GM12878 (cell line): ENCODE measurements around the gene MLLT3. TPM values are rescaled to one million over a fixed set of nuclear protein-coding genes. Genes with fewer than 3 reads are reported as not detected.

Experiments used
- ATAC-seq: fragments of 200-7000 bp; cut with Tn5 transposase; 3 replicates; pipeline ENCODE4 v1.9.1; 2020; ENCODE audit warnings: mild to moderate bottlenecking, moderate library complexity
- BruUV-seq: library from RNA; stranded (reverse); fragments of 400-500 nt; replicated peaks from 2 replicates; lab custom pipeline; 2021; lab: Mats Ljungman, UMichigan
- CTCF ChIA-PET: fragments of 300-600 bp; sonication (Branson Sonifier 250); formaldehyde crosslinking; extraction: SDS; loops from one replicate; lab custom pipeline; 2021; ENCODE audit warnings: inconsistent platforms; lab: Yijun Ruan, JAX
- POLR2A ChIA-PET: fragments of 350-600 bp; formaldehyde crosslinking; extraction: SDS; loops from one replicate; lab custom pipeline; 2021; ENCODE audit warnings: inconsistent platforms; lab: Charles Lee
- RAD21 ChIA-PET: fragments of 300-600 bp; sonication (Branson Sonifier 250); formaldehyde crosslinking; loops from one replicate; lab custom pipeline; 2023; ENCODE audit warnings: antibody characterized with exemption; ENCODE audit not compliant: unreplicated experiment; lab: Charles Lee
- SMC1A ChIA-PET: fragments of 300-600 bp; sonication (Branson Sonifier 250); formaldehyde crosslinking; loops from one replicate; lab custom pipeline; 2023; ENCODE audit not compliant: unreplicated experiment, uncharacterized antibody; lab: Charles Lee
- DNase-seq: peaks from one replicate; pipeline ENCODE4 v3.0.0-alpha.2; 2011; ENCODE audit warnings: low read depth, low spot score
- FAIRE-seq: peaks from 3 replicates; lab custom pipeline; 2011; peaks lifted over from hg19 to GRCh38; lab: Jason Lieb, UNC
- H2AFZ ChIP-seq: 2 replicates; pipeline ENCODE4 v1.6.0; 2011; ENCODE audit warnings: low read depth, low read length, control low read depth; ENCODE audit not compliant: control insufficient read depth
- H3K27ac ChIP-seq: 2 replicates; pipeline ENCODE4 v1.5.1; 2011; ENCODE audit warnings: control low read depth; ENCODE audit not compliant: control insufficient read depth, insufficient read depth
- H3K27me3 ChIP-seq, 2 experiments: replicated peaks in 1 of 2; 2 replicates each; pipeline versions ENCODE4 v1.6.0 to v1.6.1; 2011; ENCODE audit warnings: low read length in 1 of 2; ENCODE audit not compliant: control insufficient read depth in 2 of 2, insufficient read depth in 2 of 2
- H3K36me3 ChIP-seq, 2 experiments: 2 replicates each; pipeline ENCODE4 v1.5.1; 2011; ENCODE audit warnings: low read length in 1 of 2; ENCODE audit not compliant: control insufficient read depth in 2 of 2, insufficient read depth in 2 of 2
- H3K4me1 ChIP-seq: 2 replicates; pipeline ENCODE4 v1.6.1; 2011; ENCODE audit warnings: mild to moderate bottlenecking, low read length, moderate library complexity, mixed read lengths; ENCODE audit not compliant: control insufficient read depth, insufficient read depth
- H3K4me2 ChIP-seq: 2 replicates; pipeline ENCODE4 v1.6.0; 2011; ENCODE audit warnings: control low read depth; ENCODE audit not compliant: control insufficient read depth, insufficient read depth
- H3K4me3 ChIP-seq: fragments of 200-600 bp; sonication (generic); 2 replicates; pipeline ENCODE4 v1.5.1; 2016
- H3K79me2 ChIP-seq: 2 replicates; pipeline ENCODE4 v1.6.0; 2011; ENCODE audit warnings: low read length; ENCODE audit not compliant: control insufficient read depth, insufficient read depth
- H3K9ac ChIP-seq: 2 replicates; pipeline ENCODE4 v1.8.0; 2011; ENCODE audit warnings: low read length, control low read depth, mixed read lengths; ENCODE audit not compliant: control insufficient read depth, insufficient read depth
- H3K9me3 ChIP-seq: replicated peaks from 3 replicates; pipeline ENCODE4 v1.5.1; 2011; ENCODE audit warnings: mild to moderate bottlenecking, low read length; ENCODE audit not compliant: control insufficient read depth, insufficient read depth
- H4K20me1 ChIP-seq: 2 replicates; pipeline ENCODE4 v1.6.0; 2011; ENCODE audit not compliant: control insufficient read depth, insufficient read depth
- E4F1 ChIP-seq: fragments of 450-650 bp; IDR thresholded peaks from 2 replicates; pipeline ENCODE4 v1.6.1; 2018; ENCODE audit warnings: borderline replicate concordance, mild to moderate bottlenecking; ENCODE audit not compliant: partially characterized antibody
- EED ChIP-seq: sonication (generic); IDR thresholded peaks from 2 replicates; pipeline ENCODE4 v1.6.1; 2016; ENCODE audit warnings: antibody characterized with exemption, low read depth
- FOXM1 ChIP-seq: IDR thresholded peaks from 2 replicates; pipeline ENCODE4 v1.6.1; 2012; ENCODE audit warnings: low read depth, mild to moderate bottlenecking, inconsistent platforms, low read length, moderate library complexity
- IRF4 ChIP-seq: IDR thresholded peaks from 2 replicates; pipeline ENCODE4 v1.6.1; 2011; ENCODE audit warnings: low read depth, low read length
- NFYA ChIP-seq: IDR thresholded peaks from 2 replicates; pipeline ENCODE4 v1.6.1; 2011; ENCODE audit warnings: low read depth, mild to moderate bottlenecking, low read length, improper control_type of control experiment, borderline replicate concordance
- NFYB ChIP-seq: IDR thresholded peaks from 2 replicates; pipeline ENCODE4 v1.6.1; 2011; ENCODE audit warnings: low read depth, mild to moderate bottlenecking, low read length, improper control_type of control experiment, moderate library complexity; ENCODE audit not compliant: insufficient read depth
- RFX5 ChIP-seq: IDR thresholded peaks from 2 replicates; pipeline ENCODE4 v1.6.1; 2011; ENCODE audit warnings: low read depth, low read length, improper control_type of control experiment
- SMC3 ChIP-seq: IDR thresholded peaks from 2 replicates; pipeline ENCODE4 v1.6.1; 2011; ENCODE audit warnings: low read length, improper control_type of control experiment, borderline replicate concordance
- STAT3 ChIP-seq: IDR thresholded peaks from 2 replicates; pipeline ENCODE4 v1.6.1; 2011; ENCODE audit warnings: low read depth, low read length, improper control_type of control experiment
- SUZ12 ChIP-seq: fragments of 200-600 bp; sonication (generic); IDR thresholded peaks from one replicate; pipeline ENCODE4 v1.6.1; 2018; ENCODE audit warnings: antibody characterized with exemption, mild to moderate bottlenecking; ENCODE audit not compliant: unreplicated experiment
- ZBTB33 ChIP-seq: fragments of 450-650 bp; IDR thresholded peaks from 2 replicates; pipeline ENCODE4 v1.6.1; 2017; ENCODE audit warnings: mild to moderate bottlenecking
- ZNF687 ChIP-seq: fragments of 450-650 bp; IDR thresholded peaks from 2 replicates; pipeline ENCODE4 v1.6.1; 2017; ENCODE audit warnings: mild to moderate bottlenecking, moderate library complexity
- WGBS: methylation state at CpG from one replicate; pipeline ENCODE4 v1.1.6; 2016; ENCODE audit warnings: low lambda C conversion rate; ENCODE audit not compliant: insufficient replicate concordance, insufficient coverage; ENCODE audit errors: missing lambda C conversion rate; 5-methylcytosine and 5-hydroxymethylcytosine counted together
- in situ Hi-C: fragments of 300-500 bp; cut with MboI; formaldehyde crosslinking; loops from 9 replicates; pipeline ENCODE4 v1.14.3; 2018; ENCODE audit warnings: mixed read lengths
- intact Hi-C: fragments of 100-400 bp; cut with micrococcal nuclease; formaldehyde crosslinking; loops from one replicate; pipeline ENCODE4 v1.14.2; 2022; ENCODE audit not compliant: unreplicated experiment
- polyA plus RNA-seq, 11 experiments: library from polyadenylated mRNA; depleted of rRNA in 4 of 11; unstranded in 6 of 11; stranded (reverse) in 5 of 11; fragments of >200 nt; fragmentation: Nextera tagmentation in 4 of 11; fragmentation: Illumina TruSeq in 1 of 11; extraction: Ambion mirVana in 4 of 11; extraction: Trizol in 1 of 11; gene quantifications; 1 replicate in 1 of 11; 2 replicates in 10 of 11; pipeline versions ENCODE4 v1.2.1 to v1.2.3, GENCODE V29; 2011 to 2016; ENCODE audit warnings: inconsistent platforms in 2 of 11, missing spikeins in 2 of 11, low read depth in 1 of 11
- total RNA-seq, 4 experiments: library from RNA; depleted of rRNA in 3 of 4; stranded (reverse); fragments of >200 nt in 3 of 4; fragmentation: Illumina TruSeq in 1 of 4; extraction: Trizol in 1 of 4; gene quantifications; 2 replicates each; pipeline versions ENCODE4 v1.2.1 to v1.2.3, GENCODE V29; 2013 to 2021

The MLLT3 gene
- total and polyA plus RNA-seq, 10 of the 15 experiments (the other 5 are each of a cell fraction or from before 2014, with no cell fraction given): 17.7 to 72.3 (median 35.6) TPM

- Histone ChIP-seq H3K4me1 (peaks cover 28% of the 10 kb centered on the region), H3K79me2 (no peaks in the 10 kb centered on the region; the same call in 1 of the 2 replicates), H3K4me2 (peak overlapping the region; percentile 50), H3K36me3 (peaks cover 0 to 10% of the 10 kb centered on the region in 2 experiments; a peak in 1 of 4 replicates), H3K9ac (peak overlapping the region; percentile 25; the same call in 1 of the 2 replicates), H3K27ac (peak overlapping the region; percentile 61), H3K27me3 (no peaks in the 10 kb centered on the region), H4K20me1 (no peaks in the 10 kb centered on the region), H3K9me3 (no peaks in the 10 kb centered on the region), H3K4me3 (no peak overlapping the region), H2AFZ (peak overlapping the region; percentile 23; the same call in 1 of the 2 replicates)
- intact Hi-C loops (no loop called here), in situ Hi-C loops (loop anchor here (10.0 to 25.0 kb wide), 2 partner anchors 429 to 758 kb away; no protein-coding TSS in a partner anchor)
- FAIRE-seq (no peak), DNase-seq (no peak), ATAC-seq (peak; percentile 87)
- ChIA-PET CTCF (interaction anchor here (1.0 to 2.7 kb wide), 6 partner anchors 11 to 757 kb away, joined by 3 to 13 read pairs (median 8); no protein-coding TSS in a partner anchor), POLR2A (interaction anchor here (0.8 kb wide), 1 partner anchor 19 kb away, joined by 3 read pairs; no protein-coding TSS in a partner anchor), SMC1A (interaction anchor here (0.9 to 4.3 kb wide), 11 partner anchors 15 to 587 kb away, joined by 3 to 17 read pairs (median 4); no protein-coding TSS in a partner anchor), RAD21 (interaction anchor here (1.2 to 3.9 kb wide), 3 partner anchors 28 to 757 kb away, joined by 3 to 19 read pairs (median 4); no protein-coding TSS in a partner anchor)
- WGBS: 37% methylated on average over 5 of the region's 5 CpGs
- no TSS peak for BruUV-seq
- TF ChIP-seq NFYB: no peak
- 0 out of 2 replicates have a peak, but pooled peaks have one; percentile 29 for TF ChIP-seq FOXM1
- TF ChIP-seq STAT3: no peak
- TF ChIP-seq NFYA: no peak
- no peak for TF ChIP-seq RFX5
- TF ChIP-seq EED: peak; percentile 56
- no peak for TF ChIP-seq IRF4
- no peak for TF ChIP-seq E4F1
- TF ChIP-seq ZNF687: no peak
- TF ChIP-seq ZBTB33: no peak
- TF ChIP-seq SUZ12: no peak
- no peak for TF ChIP-seq SMC3
These were observed 268.2 kb downstream of the MLLT3 start for GRCh38 chr9:20353931-20354652.
